Measurements from ENCODE around the gene CARD6. TPM values are rescaled to one million over a fixed set of nuclear protein-coding genes. Genes with fewer than 3 reads are reported as not detected.
"Not testable (repeated sequence)": the region's sequence is repeated elsewhere in the genome, so short reads cannot be mapped to it uniquely, and the experiment has no call there.

The CARD6 gene
- total RNA-seq, 1 donor from 2014 or later = 15.9 TPM

DNA sequence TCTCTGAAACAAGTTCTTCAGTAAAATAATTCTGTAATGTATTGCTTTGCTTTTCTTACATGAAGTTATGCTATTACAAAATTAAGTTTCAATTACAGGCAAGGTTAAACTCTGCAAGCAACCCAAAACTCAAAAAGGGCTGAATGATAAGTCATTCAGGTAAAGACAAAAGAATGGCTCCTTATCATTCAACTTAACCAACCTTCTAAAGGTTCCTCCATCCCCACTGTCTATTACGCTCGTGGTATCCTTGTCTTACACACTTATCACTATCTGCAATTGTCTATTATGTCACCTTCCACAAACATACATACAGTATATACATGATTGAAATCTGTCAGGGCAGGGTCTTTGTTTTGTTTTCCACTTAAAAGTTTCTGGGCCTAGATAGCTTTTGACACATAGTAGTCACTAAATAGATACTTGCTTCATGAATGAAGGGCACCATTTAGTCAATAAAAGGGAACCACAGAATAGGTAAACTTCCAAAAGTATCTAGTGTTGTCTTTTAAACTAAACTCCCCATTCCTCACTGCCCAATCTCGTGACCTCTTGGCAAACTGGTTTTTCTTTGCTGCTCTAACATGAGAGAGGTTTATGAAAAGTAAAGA lies 13.0 kb upstream of the CARD6 start:
- ATAC-seq = no peak

DNA sequence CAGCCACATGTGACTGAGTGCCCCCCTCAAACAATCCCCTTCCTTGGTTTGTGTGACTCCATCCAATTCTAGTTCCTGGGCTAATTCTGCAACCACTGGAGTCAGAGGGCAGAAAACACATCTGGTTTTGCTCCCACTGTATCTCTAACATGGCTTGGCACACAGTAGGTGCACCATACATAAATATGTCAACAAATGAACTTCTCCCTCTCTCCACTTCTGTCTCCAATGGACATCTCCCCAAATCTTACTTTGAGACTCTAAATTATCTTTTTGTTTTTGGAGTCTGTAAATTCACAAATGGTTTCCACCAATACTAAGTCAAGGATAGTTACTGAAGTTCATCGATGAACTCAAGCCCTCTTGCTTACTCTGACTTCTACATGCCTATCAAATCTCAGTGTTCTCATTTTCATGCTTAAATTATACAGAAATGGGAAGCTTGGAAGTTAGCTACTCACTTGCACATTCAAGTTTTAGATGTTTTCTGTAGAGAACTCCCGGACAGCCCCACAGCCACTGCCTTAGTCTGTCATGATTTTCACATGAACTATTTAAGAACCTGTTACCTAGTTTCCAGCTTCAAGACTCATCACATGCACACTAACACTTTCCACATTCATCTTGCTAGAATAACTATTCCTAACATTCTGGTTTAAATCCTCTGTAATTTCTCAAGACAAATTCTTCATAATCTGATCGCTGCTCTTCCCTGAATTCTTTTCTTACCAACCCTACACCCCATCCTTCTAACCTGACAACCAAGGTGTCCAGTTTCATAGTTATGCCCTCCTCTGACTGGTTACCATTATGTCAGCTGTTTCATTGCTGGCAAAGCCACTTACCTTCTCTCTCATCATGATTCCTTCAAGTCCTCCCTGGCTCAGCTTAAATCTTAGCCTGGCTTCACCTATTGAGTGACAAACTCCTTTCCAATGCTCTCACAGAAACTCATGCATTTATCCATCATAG lies 12.2 kb upstream of the CARD6 start:
- ATAC-seq = no peak

DNA sequence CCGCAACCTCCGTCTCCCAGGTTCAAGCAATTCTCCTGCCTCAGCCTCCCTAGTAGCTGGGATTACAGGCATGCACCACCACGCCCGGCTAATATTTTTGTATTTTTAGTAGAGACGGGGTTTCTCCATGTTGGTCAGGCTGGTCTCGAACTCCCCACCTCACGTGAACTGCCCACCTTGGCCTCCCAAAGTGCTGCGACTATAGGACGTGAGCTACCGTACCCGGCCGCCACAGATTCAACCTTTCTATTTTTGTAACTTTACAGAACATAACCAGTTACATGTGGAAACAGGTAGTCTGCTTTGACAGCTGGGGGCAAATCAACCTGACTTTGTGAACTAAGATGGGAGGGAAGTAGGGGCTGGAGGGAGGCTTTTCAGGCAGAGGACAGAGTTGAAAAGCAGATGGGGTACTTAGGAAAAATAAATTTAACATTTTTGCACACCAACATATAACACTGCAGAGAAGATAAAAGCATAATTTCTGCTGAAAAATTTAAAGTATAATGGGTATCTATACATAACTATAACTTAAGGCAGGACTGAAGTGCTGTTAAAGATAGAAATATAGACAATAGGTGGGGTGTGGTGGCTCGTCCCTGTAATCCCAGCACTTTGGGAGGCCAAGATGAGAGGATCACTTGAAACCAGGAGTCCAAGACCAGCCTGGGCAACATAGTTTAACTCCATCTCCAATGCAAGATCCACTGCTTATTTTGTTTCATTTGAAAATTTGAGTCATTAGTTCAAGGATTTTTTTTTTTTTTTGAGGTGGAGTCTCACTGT lies 11.2 kb upstream of the CARD6 start:
- ATAC-seq = no peak

DNA sequence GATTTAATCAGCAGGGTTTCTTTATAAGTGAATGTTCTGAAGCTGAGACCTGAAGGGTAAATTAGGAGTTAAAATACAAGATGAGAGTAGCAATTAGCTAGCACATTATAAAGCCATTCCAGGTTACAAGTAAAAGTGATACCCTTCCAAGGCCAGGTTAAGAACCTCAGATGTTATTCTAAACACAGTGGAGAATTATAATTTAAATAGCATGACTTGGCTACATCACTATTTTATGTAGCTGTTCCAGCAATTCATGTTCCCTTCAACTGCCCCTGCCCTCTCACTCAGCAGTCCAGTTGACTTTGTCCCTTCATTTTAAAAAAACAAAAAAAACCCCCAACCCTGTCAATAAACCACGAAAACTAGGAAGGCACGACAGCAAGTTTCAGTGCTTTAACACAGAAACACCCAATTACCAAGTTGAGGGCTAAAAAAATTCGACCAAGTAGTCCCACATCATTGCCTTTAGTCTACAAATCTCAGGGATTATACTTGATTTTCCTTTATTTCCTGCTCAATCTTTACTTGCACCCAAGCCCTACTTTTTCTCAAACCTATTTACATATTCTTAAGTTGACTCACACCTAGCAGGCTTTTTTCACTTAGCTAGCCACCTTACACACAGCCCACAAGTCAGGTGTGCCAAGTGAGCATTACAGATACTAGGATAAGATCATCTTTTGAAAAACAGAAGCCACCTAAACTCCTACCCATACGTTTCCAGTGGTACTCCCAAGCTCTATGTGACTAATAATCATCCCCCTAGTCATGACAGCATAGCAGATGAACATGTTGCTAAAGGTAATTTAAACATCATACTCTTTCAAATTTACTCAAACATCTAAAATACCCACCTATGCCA lies 9.6 kb upstream of the CARD6 start:
- no peak for ATAC-seq

DNA sequence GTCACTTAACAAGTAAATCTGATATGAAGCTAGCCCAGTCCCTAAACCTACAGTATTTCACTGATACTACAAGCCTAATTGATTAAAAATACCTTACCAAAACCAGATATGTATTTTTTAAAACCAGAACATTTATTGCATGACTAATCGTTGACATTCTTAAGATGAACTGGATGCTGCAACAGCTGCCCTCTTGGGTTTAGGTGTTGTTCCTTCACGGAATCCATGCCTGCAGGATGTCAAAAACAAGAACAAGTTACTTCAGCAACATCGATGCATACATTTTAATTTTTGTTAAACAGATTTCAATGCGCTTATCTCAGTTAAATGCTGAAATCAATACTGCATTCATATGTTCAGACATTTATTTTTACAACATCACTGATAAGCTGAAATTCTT lies 8.8 kb upstream of the CARD6 start:
- ATAC-seq = no peak

DNA sequence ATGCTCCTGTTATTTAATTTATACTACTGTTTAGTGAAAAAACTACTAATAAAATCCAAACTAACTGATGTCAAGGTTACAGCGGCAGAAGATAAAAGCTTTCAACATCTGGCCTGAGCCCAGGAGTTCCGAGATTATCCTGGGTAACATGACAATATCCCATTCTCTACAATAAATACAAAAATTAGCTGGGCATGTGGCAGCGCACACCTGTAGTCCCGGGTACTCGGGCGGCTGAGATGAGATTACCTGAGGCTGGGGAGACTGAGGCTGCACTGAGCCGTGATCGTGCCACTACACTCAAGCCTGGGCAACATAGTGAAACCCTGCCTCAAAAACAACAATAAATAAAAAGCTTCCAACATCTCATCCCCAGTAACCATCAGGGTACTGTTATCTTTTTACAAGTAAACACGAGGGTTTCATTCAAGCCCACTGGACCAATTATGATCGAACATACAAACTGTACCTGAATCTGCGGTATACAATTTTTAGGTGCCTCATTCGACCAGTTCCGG lies 7.4 kb upstream of the CARD6 start:
- ATAC-seq = no peak

DNA sequence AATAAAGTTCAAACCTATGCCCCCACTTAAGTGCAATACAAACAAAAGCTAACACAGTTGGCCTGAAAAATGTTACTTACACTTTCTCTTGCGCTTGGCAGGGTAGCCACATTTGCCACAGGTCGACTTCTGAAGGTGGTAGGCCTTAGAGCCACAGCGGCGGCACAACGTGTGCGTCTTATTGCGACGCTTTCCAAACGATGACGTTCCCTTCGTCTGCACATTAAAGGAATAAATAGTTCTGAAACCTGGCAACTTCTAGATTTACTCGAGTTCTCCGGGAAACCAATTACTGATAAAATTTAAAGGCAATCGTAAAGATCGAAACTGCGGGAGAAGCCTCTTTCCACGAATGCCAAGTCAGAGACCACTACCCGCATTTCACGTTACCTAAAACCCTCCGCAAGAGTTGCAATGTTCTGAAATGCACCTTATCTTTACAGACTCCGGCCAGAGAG lies 6.7 kb upstream of the CARD6 start:
- no peak for ATAC-seq

DNA sequence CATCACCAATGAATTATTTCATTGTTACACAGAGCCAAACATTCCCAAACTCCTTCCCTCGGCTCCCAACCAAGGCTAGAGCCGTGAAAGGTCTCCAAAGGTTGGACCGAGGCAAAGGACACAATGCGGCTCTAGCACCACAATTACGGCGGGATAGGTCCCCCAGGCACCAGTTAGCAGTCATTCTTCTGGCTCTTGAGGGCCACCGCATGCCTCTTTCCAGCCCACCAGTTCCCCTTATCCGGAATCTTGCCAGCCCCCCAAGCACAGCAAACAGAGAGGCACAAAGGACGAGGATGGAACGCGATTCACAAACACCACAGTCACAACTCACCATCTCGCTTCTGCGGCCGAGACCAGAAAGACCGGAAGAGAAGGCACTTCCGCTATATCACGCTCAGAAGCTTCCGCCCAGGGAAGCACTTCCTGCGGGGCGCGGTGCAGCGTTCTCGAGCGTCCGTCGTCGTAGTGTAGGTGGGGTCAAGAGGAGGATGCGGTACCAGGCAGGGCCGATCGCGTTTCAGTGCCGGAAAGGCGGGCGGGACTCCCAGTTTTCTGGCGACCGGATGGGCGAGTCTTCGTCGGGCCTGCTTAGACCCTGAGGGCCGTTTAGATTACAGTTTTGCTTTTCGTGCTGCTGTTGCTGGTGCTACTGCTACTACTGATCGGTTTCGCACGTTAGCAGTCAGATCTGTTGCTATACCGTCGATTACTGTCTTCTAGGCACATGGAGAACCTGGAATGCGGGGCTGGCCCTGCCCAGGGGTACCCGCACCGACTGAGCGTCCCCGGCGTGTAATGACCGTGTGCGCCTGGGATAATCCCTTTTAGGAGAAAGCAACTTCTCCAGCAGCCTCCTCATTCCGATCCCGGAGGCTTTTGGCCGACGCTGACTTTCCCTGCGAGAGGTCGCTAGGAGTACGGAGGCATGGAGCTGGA lies 6.0 kb upstream of the CARD6 start, which contains the start of gene RPL37:
TSS of gene RPL37 (minus strand) at position 374 of the 939 bp plus-strand sequence. CDS start at position 337, 37 bp downstream.
- ATAC-seq = peak; percentile 99

DNA sequence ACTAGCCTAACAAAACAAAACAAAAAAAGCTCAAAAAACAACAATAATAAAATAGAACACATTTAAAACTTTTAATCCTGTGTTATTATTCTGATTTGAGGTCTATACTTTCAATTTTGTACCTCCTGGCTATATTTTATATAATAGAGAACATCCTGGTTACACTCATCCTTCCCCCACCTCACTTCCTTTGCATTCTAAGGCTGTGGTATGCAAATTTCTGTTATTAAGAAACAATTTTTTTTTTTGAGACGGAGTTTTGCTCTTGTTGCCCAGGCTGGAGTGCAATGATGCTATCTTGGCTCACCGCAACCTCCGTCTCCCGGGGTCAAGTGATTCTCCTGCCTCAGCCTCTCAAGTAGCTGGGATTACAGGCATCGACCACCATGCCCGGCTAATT lies 3.1 kb upstream of the CARD6 start:
- no peak for ATAC-seq

DNA sequence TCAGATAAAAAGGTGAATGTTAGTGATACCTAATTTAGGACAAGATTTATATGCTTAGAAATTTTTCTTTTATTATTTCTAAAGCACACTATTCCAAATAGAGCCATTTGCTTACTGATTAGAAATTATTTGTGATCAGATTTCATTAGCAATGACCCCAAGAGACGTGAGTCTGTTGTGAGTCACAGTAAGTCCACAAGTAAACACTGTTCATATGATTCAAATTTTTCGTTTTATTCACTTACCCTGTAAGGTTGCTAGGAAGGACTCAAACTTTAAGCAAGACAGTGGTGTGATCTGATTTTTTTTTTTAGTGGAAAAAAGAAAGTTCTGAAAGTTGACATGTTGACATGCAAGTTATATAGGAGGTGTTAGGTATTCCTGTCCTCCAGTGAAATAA lies 1.2 kb downstream of the CARD6 start:
- peak; percentile 68 for ATAC-seq

DNA sequence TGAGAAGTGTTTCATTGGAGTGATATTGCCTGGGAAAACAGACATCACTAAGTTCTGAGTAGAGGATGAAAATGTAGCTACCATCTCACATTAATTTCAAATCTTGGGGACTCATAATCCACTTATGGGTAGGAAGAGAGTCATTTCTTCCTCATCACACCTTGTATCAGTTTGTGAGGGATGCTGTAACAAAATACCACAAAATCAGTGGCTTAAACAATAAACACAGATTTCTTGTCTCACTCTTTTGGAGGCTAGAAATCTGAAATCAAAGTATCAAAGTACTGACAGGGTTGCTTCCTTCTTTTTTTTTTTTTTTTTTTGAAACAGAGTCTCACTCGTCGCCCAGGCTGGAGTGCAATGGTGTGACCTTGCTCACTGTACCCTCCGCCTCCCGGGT lies 3.4 kb downstream of the CARD6 start:
- ATAC-seq = no peak

DNA sequence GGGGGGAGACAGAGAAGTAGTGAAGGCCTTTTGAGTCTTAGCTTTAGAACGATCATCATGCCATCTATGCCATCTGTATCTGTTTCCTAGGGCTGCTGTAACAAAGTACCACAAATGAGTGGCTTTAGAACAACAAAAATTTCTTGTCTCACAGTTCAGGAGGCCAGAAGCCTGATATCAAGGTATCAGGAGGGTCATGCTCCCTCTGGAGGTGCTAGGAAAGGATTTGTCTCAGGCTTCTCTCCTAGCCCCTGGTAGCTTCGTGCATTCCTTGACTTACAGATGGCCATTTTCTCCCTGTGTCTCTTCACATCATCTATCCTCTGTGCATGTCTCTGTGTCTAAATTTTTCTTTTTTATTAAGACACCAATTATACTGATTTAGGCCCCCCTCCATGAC lies 5.2 kb downstream of the CARD6 start:
- no peak for ATAC-seq

DNA sequence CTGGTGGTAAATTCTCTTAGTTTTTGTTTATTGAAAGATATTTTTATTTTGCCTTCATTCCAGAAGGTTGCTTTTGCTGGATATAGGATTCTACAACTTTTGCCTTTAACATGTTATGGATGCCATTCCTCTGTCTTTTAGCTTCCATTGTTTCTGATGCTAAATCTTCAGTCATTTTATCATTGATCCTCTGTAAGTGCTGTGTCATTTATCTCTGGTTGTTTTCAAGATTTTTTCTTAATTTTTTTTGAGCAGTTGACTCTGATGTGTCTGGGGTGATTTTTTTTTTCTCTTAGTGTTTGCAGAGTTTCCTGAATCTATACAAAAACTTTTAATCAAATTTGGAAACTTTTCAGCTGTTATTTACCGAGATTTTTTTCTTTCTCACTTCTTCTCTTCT lies 6.4 kb downstream of the CARD6 start:
- ATAC-seq = no peak

DNA sequence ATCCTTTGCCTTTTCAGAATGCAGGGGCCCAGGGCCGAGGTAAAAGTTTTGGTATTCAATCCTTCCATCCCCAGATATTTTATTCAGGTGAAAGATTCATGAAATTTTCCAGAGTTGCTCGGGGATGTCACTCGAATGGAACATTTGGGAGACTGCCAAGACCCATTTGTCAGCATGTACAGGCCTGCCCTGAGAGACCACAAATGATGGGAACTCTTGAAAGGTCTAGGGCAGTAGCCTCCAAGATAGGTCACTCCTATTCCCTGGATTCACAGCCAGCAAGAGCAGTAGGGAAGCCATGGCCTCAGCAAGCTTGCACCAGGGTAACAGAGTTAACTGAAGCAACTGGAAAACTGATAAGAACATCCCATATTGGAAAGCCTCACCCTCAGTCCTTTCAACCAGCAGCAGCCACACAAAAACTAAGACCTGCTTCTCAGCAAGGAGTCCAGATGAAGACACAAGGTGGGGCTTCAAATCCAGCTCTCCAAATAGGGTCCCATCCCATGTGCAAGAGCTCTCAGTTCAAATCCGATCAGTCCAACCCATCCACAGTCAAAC lies 12.5 kb downstream of the CARD6 start:
- no peak for ATAC-seq

DNA sequence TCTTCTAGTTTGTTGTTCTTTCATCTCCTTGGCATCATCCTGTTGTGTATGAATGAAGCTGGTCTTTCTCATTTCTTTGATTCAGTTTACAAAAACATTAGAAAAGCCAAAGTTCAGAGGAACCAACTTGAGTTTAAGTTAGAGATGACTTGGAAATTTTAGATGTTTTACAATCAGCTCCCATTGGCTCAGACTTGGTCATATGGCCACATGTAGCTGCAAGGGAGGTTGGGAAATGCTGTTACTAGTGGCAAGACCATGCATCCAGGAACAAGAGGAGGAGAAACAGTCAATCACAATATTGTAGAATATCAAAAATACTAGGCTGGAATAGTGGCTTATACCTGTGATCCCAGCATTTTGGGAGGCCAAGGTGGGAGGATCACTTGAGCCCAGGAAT lies 19.5 kb downstream of the CARD6 start:
- ATAC-seq = no peak

DNA sequence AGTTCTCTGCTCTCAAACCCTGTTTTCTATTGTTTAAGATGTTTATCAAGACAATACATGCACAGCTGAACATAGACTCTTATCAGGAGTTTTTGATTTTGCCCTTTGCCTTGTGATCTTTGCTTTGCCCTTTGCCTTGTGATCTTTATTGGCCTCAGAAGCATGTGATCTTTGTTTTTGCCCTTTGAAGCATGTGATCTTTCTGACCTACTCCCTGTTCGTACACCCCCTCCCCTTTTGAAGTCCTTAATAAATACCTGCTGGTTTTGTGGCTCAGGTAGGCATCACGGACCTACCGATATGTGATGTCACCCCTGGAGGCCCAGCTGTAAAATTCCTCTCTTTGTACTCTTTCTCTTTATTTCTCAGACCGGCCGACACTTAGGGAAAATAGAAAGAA lies 23.8 kb downstream of the CARD6 start:
- ATAC-seq = not testable (repeated sequence)

DNA sequence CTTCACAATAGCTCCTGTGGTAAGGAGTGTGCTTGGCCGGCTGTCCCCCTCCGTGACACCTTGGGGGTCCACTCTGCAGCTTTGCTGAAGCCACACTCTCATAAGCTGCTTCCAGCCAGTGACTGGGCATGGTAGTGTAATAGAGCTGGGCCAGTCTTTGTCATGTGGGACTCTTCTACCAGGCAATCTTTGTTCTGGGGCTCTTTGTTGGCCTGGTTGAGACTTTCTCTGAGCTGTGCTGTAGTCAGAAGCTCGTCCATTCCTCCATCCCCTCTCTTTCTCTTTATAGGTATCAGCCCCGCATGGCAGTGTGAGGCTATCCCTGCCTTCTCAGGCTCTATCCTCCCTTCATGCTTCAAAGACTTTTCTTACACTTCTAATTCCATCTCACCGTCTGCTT lies 25.7 kb downstream of the CARD6 start:
- no peak for ATAC-seq

DNA sequence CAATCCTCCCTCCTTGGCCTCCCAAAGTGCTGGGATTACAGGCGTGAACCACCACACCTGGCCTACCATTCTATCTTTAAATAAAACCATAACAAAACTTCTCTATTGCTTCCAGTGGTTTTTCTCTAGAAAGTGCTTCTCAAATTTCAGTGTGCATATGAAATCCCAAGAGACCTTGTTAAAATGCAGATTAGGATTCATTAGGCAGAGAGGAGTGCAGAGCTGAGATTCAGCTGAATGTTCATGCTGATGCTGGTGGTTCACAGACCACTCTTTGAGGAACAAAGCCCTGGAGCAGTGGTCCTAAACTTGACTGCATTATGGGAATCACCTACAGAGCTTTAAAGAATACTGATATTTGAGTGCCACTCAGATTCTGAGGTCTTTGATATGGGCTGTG lies 28.2 kb downstream of the CARD6 start:
- no peak for ATAC-seq

DNA sequence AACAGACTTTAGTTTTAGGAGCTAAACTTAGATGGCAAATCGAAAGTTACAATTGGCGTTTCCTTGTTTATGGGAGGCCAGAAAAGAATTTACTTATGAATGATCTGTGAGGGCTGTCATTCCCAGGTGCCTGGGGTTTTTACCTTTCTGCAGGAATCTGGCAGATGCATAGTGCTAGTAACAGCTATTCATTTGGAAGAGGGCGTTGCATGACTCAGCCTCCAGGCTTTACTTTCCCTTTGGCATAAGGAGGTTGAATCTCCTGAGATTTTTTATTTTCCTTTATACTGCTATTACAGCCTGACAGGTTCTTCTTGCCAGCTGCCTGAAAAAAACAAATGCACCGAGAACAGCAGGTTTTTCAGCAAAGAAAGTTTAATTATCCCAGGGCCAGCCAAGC lies 30.0 kb downstream of the CARD6 start:
- peak; percentile 70 for ATAC-seq

DNA sequence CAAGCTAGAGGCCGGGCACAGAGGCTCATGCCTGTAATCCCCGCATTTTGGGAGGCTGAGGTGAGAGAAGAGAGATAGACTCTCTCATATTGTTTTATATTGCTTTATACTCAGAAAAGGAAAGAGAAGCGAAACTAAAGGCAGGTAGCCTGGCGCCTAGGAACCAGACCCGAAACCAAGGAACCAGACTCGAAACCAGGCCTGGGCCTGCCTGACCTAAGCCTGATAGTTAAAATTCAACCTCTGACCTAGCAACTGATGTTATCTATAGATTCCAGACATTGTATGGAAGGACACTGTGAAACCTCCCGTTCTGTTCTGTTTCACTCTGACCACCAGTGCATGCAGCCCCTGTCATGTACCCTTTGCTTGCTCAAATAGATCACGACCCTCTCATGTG lies 31.1 kb downstream of the CARD6 start:
- ATAC-seq = not testable (repeated sequence)

Data from esophagus mucosa (tissue), 1 donor.